MM.1S (cell line): ENCODE data around the gene SEPTIN7.
"Not testable (repeated sequence)": the region's sequence is repeated elsewhere in the genome, so short reads cannot be mapped to it uniquely, and the experiment has no call there.

Source experiments
- CTCF ChIP-seq: fragments of 300-600 bp; sonication (generic); IDR thresholded peaks from 2 replicates; pipeline ENCODE4 v1.5.1; 2016; ENCODE audit warnings: antibody characterized with exemption, low read length, mixed read lengths
- EZH2 ChIP-seq: fragments of 300-600 bp; sonication (generic); optimal IDR thresholded peaks from 2 replicates; pipeline ENCODE3; 2017; ENCODE audit warnings: low read depth, mild to moderate bottlenecking, antibody characterized with exemption, low read length, mixed read lengths

DNA sequence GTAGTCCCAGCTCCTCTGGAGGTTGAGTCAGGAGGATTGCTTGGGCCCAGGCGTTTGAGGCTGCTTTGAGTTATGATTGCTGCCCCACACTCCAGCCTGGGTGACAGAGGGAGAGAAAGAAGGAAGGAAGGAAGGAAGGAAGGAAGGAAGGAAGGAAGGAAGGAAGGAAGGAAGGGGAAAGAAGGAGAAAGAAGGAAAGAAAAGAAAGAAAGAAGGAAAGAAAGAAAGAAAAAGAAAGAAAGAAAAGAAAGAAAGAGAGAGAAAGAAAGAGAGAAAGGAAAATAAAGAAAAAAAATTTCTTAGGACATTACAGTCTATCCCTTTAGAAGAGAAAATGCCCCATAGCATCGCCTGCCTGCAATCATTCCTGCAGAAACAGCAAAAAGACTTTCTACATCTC is 44.4 kb upstream of the SEPTIN7 start:
- not testable (repeated sequence) for TF ChIP-seq CTCF, EZH2
